Measurements from ENCODE around the gene GPD1. TPM values are rescaled to one million over a fixed set of nuclear protein-coding genes. Genes with fewer than 3 reads are reported as not detected.

GPD1 gene
- total RNA-seq, 2 experiments from 2014 or later: 0.41 to 0.47 TPM

DNA sequence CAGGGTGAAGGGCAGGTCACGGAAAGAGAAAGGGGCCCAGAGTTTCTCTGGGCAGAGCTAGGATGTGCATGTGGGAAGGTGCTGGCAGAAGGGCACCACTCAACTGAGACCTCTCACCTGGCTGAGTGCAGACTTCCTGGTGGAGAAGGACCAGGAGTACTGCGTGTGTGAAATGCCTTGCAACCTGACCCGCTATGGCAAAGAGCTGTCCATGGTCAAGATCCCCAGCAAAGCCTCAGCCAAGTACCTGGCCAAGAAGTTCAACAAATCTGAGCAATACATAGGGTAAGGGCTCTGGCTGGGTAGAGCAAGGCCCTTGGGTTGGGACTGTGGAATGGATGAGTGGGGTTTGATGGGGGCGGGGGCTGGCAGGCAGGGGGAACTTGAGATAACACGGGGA lies 24.0 kb upstream of the GPD1 start:
- H3K9me3 ChIP-seq (ENCODE audit: control insufficient read depth in 1 of 2, insufficient read depth in 1 of 2, low read length in 2 of 2): no peaks in the 10 kb centered on the region
- no peak for DNase-seq
- peaks cover 16% of the 10 kb centered on the region for H3K4me1 ChIP-seq (ENCODE audit: insufficient read depth, low read length)
- no peaks in the 10 kb centered on the region for H3K27me3 ChIP-seq (ENCODE audit: control insufficient read depth in 1 of 2, insufficient read depth in 2 of 2, low read length in 2 of 2)
- intact Hi-C loops (cut with DNase I, micrococcal nuclease): loop anchor here in 1 of 2 experiments (5.0 to 10.0 kb wide), 4 partner anchors 33 to 685 kb away; partner anchors contain the start of genes ATF1, COX14 and LIMA1
- Mint-ChIP-seq H3K27ac (no peak overlapping the region), H3K27me3 (no peaks in the 10 kb centered on the region), H3K9me3 (no peaks in the 10 kb centered on the region), H3K4me3 (no peak overlapping the region), H3K4me1 (ENCODE audit: low read depth) (peaks cover 8% of the 10 kb centered on the region), H3K36me3 (ENCODE audit: low read depth) (peaks cover 2% of the 10 kb centered on the region)
- TF ChIP-seq, protein P1, sequence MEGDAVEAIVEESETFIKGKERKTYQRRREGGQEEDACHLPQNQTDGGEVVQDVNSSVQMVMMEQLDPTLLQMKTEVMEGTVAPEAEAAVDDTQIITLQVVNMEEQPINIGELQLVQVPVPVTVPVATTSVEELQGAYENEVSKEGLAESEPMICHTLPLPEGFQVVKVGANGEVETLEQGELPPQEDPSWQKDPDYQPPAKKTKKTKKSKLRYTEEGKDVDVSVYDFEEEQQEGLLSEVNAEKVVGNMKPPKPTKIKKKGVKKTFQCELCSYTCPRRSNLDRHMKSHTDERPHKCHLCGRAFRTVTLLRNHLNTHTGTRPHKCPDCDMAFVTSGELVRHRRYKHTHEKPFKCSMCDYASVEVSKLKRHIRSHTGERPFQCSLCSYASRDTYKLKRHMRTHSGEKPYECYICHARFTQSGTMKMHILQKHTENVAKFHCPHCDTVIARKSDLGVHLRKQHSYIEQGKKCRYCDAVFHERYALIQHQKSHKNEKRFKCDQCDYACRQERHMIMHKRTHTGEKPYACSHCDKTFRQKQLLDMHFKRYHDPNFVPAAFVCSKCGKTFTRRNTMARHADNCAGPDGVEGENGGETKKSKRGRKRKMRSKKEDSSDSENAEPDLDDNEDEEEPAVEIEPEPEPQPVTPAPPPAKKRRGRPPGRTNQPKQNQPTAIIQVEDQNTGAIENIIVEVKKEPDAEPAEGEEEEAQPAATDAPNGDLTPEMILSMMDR (IDR thresholded peaks at IDR 0.05): no peak
- no peaks in the 10 kb centered on the region for H3K36me3 ChIP-seq (ENCODE audit: insufficient read depth, low read length)
- H3K27ac ChIP-seq (ENCODE audit: low read depth in 1 of 2, low read length in 2 of 2): no peak overlapping the region
- no peak for ATAC-seq (ENCODE audit: poor library complexity)
- ChIA-PET POLR2A (interaction anchor here (1.2 kb wide), 1 partner anchor 33 kb away, joined by 4 read pairs; the partner anchor contains the start of gene COX14), CTCF (interaction anchor here (1.3 kb wide), 1 partner anchor 9 kb away, joined by 5 read pairs; no protein-coding TSS in a partner anchor)
- H3K4me3 ChIP-seq (ENCODE audit: low read length): no peak overlapping the region

DNA sequence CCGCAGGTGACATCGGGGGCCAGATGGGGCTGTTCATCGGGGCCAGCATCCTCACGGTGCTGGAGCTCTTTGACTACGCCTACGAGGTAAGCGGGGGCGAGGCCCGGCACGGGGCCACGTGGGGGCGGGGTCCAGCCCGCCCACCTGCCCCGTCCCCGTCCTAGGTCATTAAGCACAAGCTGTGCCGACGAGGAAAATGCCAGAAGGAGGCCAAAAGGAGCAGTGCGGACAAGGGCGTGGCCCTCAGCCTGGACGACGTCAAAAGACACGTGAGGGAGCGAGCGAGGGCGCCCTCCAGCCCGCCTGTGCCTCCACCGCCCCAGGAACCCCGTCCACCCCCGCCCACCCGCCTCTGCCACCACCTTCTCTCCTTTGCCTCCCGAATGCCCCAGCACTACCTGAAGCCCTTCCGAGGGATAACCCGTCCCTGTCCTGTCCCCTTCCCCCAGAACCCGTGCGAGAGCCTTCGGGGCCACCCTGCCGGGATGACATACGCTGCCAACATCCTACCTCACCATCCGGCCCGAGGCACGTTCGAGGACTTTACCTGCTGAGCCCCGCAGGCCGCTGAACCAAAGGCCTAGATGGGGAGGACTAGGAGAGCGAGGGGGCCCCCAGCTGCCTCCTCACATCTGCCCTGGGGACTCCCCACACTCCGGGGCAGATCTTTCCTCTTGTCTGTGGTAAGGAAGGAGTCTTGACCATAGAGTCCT lies 22.6 kb upstream of the GPD1 start:
- H3K36me3 ChIP-seq (ENCODE audit: insufficient read depth, low read length): no peaks in the 10 kb centered on the region
- no peak overlapping the region for H3K4me3 ChIP-seq (ENCODE audit: low read length)
- no peak overlapping the region for H3K4me3 Mint-ChIP-seq
- DNase-seq: no peak
- no peaks in the 10 kb centered on the region for H3K27me3 ChIP-seq (ENCODE audit: control insufficient read depth in 1 of 2, insufficient read depth in 2 of 2, low read length in 2 of 2)
- H3K4me1 ChIP-seq (ENCODE audit: insufficient read depth, low read length): peaks cover 17% of the 10 kb centered on the region
- no peaks in the 10 kb centered on the region for H3K9me3 Mint-ChIP-seq
- CTCF ChIA-PET: no interaction called here
- H3K27ac Mint-ChIP-seq: no peak overlapping the region
- no peak for ATAC-seq (ENCODE audit: poor library complexity)
- H3K36me3 Mint-ChIP-seq (ENCODE audit: low read depth): peaks cover 12% of the 10 kb centered on the region
- TF ChIP-seq, protein P1 (IDR thresholded peaks at IDR 0.05): no peak
- H3K27ac ChIP-seq (ENCODE audit: low read depth in 1 of 2, low read length in 2 of 2): no peak overlapping the region
- POLR2A ChIA-PET: no interaction called here
- intact Hi-C loops (cut with DNase I, micrococcal nuclease): loop anchor here in 1 of 2 experiments (10.0 kb wide), 2 partner anchors 204 to 684 kb away; partner anchors contain the start of genes ATF1 and LIMA1
- no peaks in the 10 kb centered on the region for H3K9me3 ChIP-seq (ENCODE audit: control insufficient read depth in 1 of 2, insufficient read depth in 1 of 2, low read length in 2 of 2)
- H3K4me1 Mint-ChIP-seq (ENCODE audit: low read depth): peaks cover 21% of the 10 kb centered on the region
- H3K27me3 Mint-ChIP-seq: no peaks in the 10 kb centered on the region

DNA sequence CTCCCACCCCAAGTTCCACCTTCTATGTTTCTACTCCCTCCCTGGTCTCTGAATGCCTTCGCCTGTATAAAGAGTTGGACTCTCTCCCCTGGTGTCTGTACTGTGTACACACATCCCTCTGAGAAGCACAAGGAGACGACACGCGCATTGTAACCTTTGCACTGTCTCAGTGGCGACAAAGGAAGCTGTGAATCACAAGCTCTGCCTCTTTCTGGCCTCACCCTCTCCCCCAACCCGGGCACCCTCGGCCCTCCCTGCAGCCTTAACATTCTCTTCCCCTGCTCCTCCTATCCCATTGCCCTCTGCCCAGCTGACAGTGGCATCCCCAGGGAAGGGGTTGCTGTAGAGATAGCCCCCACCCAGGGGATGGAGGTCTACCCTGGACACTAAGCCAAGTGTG lies 21.2 kb upstream of the GPD1 start:
- no peaks in the 10 kb centered on the region for H3K27me3 Mint-ChIP-seq
- peak overlapping the region in 1 of 2 donors; percentile 29 for H3K27ac ChIP-seq (ENCODE audit: low read depth in 1 of 2, low read length in 2 of 2)
- no peak overlapping the region for H3K4me3 ChIP-seq (ENCODE audit: low read length)
- peaks cover 25% of the 10 kb centered on the region for H3K36me3 Mint-ChIP-seq (ENCODE audit: low read depth)
- DNase-seq: no peak
- H3K36me3 ChIP-seq (ENCODE audit: insufficient read depth, low read length): peaks cover 11% of the 10 kb centered on the region
- intact Hi-C loops (cut with DNase I, micrococcal nuclease): loop anchor here in 1 of 2 experiments (2.0 to 10.0 kb wide), 3 partner anchors 86 to 682 kb away; partner anchors contain the start of genes ATF1 and LIMA1
- no peak for ATAC-seq (ENCODE audit: poor library complexity)
- no peaks in the 10 kb centered on the region for H3K27me3 ChIP-seq (ENCODE audit: control insufficient read depth in 1 of 2, insufficient read depth in 2 of 2, low read length in 2 of 2)
- TF ChIP-seq, protein P1 (IDR thresholded peaks at IDR 0.05): no peak
- peaks cover 29% of the 10 kb centered on the region for H3K4me1 Mint-ChIP-seq (ENCODE audit: low read depth)
- H3K27ac Mint-ChIP-seq: peak overlapping the region; percentile 28
- no peaks in the 10 kb centered on the region for H3K9me3 Mint-ChIP-seq
- peak overlapping the region; percentile 11 for H3K4me3 Mint-ChIP-seq
- no peaks in the 10 kb centered on the region for H3K9me3 ChIP-seq (ENCODE audit: control insufficient read depth in 1 of 2, insufficient read depth in 1 of 2, low read length in 2 of 2)
- ChIA-PET POLR2A (interaction anchor here (0.5 to 1.1 kb wide), 3 partner anchors 23 to 108 kb away, joined by 3 to 4 read pairs (median 3); partner anchors contain the start of gene COX14), CTCF (interaction anchor here (4.5 kb wide), 1 partner anchor 30 kb away, joined by 83 read pairs; the partner anchor contains the start of gene COX14)
- peaks cover 21% of the 10 kb centered on the region for H3K4me1 ChIP-seq (ENCODE audit: insufficient read depth, low read length)

Measured in CD4-positive, alpha-beta T cell (primary cell).